ENCODE measurements around the gene KAZN.

DNA sequence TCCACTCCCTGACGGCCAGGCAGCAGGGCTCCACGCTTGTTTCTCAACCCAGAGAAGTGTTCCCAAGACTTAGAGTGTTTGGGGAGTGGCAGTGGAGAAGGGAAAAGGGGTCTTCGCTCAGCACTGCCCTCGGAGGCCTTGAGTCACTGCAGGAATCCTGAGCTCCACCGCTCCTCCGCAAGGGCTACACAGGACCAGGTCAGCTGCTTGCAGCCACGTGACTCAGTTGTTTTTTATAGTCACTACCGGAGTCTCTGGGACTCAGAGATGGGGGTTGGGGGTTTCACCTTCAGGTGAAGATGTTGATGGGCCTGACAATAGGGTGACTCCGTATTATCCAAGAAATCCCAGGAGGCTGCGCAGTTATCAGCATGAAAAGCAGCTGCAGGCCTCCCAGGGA is 478.9 kb downstream of the KAZN start:
- TF ChIP-seq CTCF (IDR thresholded peaks at IDR 0.05; ENCODE audit: low read length) (no peak), EZH2 (IDR thresholded peaks at IDR 0.05; ENCODE audit: borderline replicate concordance, low read length) (no peak)
